AG04449 (cell line): Measurements from ENCODE around the gene CLMN.

Source experiments
- CTCF ChIA-PET: fragments of 350-600 bp; formaldehyde crosslinking; extraction: SDS; loops from one replicate; lab custom pipeline; 2021; ENCODE audit warnings: antibody characterized with exemption; lab: Yijun Ruan, JAX
- POLR2A ChIA-PET: fragments of 400-600, 350-600 bp; formaldehyde crosslinking; extraction: SDS; loops from one replicate; lab custom pipeline; 2020; ENCODE audit warnings: antibody characterized with exemption, inconsistent platforms; lab: Yijun Ruan, JAX
- DNase-seq: peaks from one replicate; pipeline ENCODE4 v3.0.0-alpha.2; 2010; ENCODE audit warnings: low read depth, low spot score
- H3K4me3 ChIP-seq: 2 replicates; pipeline ENCODE4 v1.5.1; 2011; ENCODE audit warnings: low read depth, mild to moderate bottlenecking, control low read depth, low read length
- CTCF ChIP-seq: IDR thresholded peaks from one replicate; pipeline ENCODE4 v1.5.1; 2011; ENCODE audit warnings: mild to moderate bottlenecking, moderate library complexity, low read length, control low read depth, inconsistent platforms; ENCODE audit not compliant: insufficient read depth; ENCODE audit errors: missing control alignments

CLMN gene

GRCh38 chr14:95346820-95347219, 27.1 kb upstream of the CLMN start:
- ChIA-PET CTCF (interaction anchor here (1.9 kb wide), 1 partner anchor 15 kb away, joined by 7 read pairs; no protein-coding TSS in a partner anchor), POLR2A (no interaction called here)
- H3K4me3 ChIP-seq = no peak overlapping the region
- TF ChIP-seq CTCF = no peak
- no peak for DNase-seq

- no peak for DNase-seq
- TF ChIP-seq CTCF = no peak
- ChIA-PET POLR2A (no interaction called here), CTCF (interaction anchor here (1.9 kb wide), 1 partner anchor 15 kb away, joined by 7 read pairs; no protein-coding TSS in a partner anchor)
- H3K4me3 ChIP-seq = no peak overlapping the region
Observed at GRCh38 chr14:95346266-95346665, 26.6 kb upstream of the CLMN start.

GRCh38 chr14:95345032-95345431, 25.3 kb upstream of the CLMN start:
- no peak for DNase-seq
- POLR2A ChIA-PET = no interaction called here
- no peak for TF ChIP-seq CTCF
- H3K4me3 ChIP-seq = no peak overlapping the region
- CTCF ChIA-PET = no interaction called here

- ChIA-PET POLR2A (no interaction called here), CTCF (no interaction called here)
- TF ChIP-seq CTCF = no peak
- no peak for DNase-seq
- no peak overlapping the region for H3K4me3 ChIP-seq
Observed at GRCh38 chr14:95344536-95344935, 24.8 kb upstream of the CLMN start.

- POLR2A ChIA-PET = no interaction called here
- H3K4me3 ChIP-seq = no peak overlapping the region
- CTCF ChIA-PET = interaction anchor here (1.3 kb wide), 1 partner anchor 20 kb away, joined by 3 read pairs; no protein-coding TSS in a partner anchor
- no peak for TF ChIP-seq CTCF
- DNase-seq = no peak
Observed at GRCh38 chr14:95341564-95341963, 21.9 kb upstream of the CLMN start.

GRCh38 chr14:95341115-95341514, 21.4 kb upstream of the CLMN start:
- no peak for DNase-seq
- POLR2A ChIA-PET = no interaction called here
- TF ChIP-seq CTCF = no peak
- H3K4me3 ChIP-seq = no peak overlapping the region
- CTCF ChIA-PET = interaction anchor here (1.3 kb wide), 1 partner anchor 20 kb away, joined by 3 read pairs; no protein-coding TSS in a partner anchor
